ENCODE measurements around the gene GPR87.

GPR87 gene

GRCh38 chr3:151278230-151278629, 38.4 kb downstream of the GPR87 start, which contains the start of gene P2RY14:
Gene P2RY14, minus strand, starts transcription at chr3:151278542. Its CDS starts 64,226 bp downstream, at chr3:151214316.
- H3K4me3 ChIP-seq (ENCODE audit: low read depth, low read length), result no peak within 1 kb of the TSS
- no peak for TF ChIP-seq CTCF (IDR thresholded peaks at IDR 0.05; ENCODE audit: low read depth, low read length)

GRCh38 chr3:151276687-151277042, 40.0 kb downstream of the GPR87 start:
- no peak overlapping the region for H3K4me3 ChIP-seq (ENCODE audit: low read depth, low read length)
- TF ChIP-seq CTCF (IDR thresholded peaks at IDR 0.05; ENCODE audit: low read depth, low read length), result no peak

GRCh38 chr3:151276038-151276686, 40.5 kb downstream of the GPR87 start:
- H3K4me3 ChIP-seq (ENCODE audit: low read depth, low read length), result no peak overlapping the region
- TF ChIP-seq CTCF (IDR thresholded peaks at IDR 0.05; ENCODE audit: low read depth, low read length), result no peak

GRCh38 chr3:151275091-151275490, 41.5 kb downstream of the GPR87 start:
- H3K4me3 ChIP-seq (ENCODE audit: low read depth, low read length), result no peak overlapping the region
- TF ChIP-seq CTCF (IDR thresholded peaks at IDR 0.05; ENCODE audit: low read depth, low read length), result no peak

- no peak for TF ChIP-seq CTCF (IDR thresholded peaks at IDR 0.05; ENCODE audit: low read depth, low read length)
- H3K4me3 ChIP-seq (ENCODE audit: low read depth, low read length), result no peak overlapping the region
Observed at GRCh38 chr3:151269631-151270030, 47.0 kb downstream of the GPR87 start.

- H3K4me3 ChIP-seq (ENCODE audit: low read depth, low read length), result no peak overlapping the region
- TF ChIP-seq CTCF (IDR thresholded peaks at IDR 0.05; ENCODE audit: low read depth, low read length), result no peak
Observed at GRCh38 chr3:151268267-151269235, 48.1 kb downstream of the GPR87 start.

- H3K4me3 ChIP-seq (ENCODE audit: low read depth, low read length), result no peak overlapping the region
- no peak for TF ChIP-seq CTCF (IDR thresholded peaks at IDR 0.05; ENCODE audit: low read depth, low read length)
Observed at GRCh38 chr3:151267066-151267465, 49.6 kb downstream of the GPR87 start.

Measured in WI38 (cell line).